B cell (primary cell): ENCODE data around the gene SEMA4F. TPM values are rescaled to one million over a fixed set of nuclear protein-coding genes. Genes with fewer than 3 reads are reported as not detected.

Experiments
- ATAC-seq: fragments of 200-7000 bp; cut with Tn5 transposase; one replicate; pipeline ENCODE4 v1.10.0; 2021; ENCODE audit warnings: low read depth, mild to moderate bottlenecking, moderate number of reproducible peaks, moderate library complexity
- CTCF ChIA-PET: fragments of 350-600 bp; sonication (Branson Sonifier 250); formaldehyde crosslinking; loops from one replicate; lab custom pipeline; 2021; ENCODE audit warnings: antibody characterized with exemption, inconsistent platforms; lab: Charles Lee
- POLR2A ChIA-PET: fragments of 350-600 bp; sonication (Branson Sonifier 250); formaldehyde crosslinking; loops from one replicate; lab custom pipeline; 2021; ENCODE audit warnings: antibody characterized with exemption; lab: Charles Lee
- DNase-seq: peaks from one replicate; pipeline ENCODE4 v3.0.0; 2013
- H2AFZ ChIP-seq: 2 replicates; pipeline ENCODE4 v1.6.1; 2012; ENCODE audit warnings: mild to moderate bottlenecking, low read depth, low read length; ENCODE audit not compliant: insufficient read depth, poor library complexity, severe bottlenecking
- H3K27ac ChIP-seq, 2 donors: 1 replicate in 1 of 2; 2 replicates in 1 of 2; pipeline ENCODE4 v1.5.1; 2012 to 2013; ENCODE audit warnings: low read length in 2 of 2, mild to moderate bottlenecking in 2 of 2, moderate library complexity in 1 of 2
- H3K27me3 ChIP-seq, 4 experiments: fragments of 200-600 bp in 1 of 4; sonication (generic) in 1 of 4; replicated peaks in 1 of 4; 1 replicate in 2 of 4; 2 replicates in 2 of 4; pipeline versions ENCODE4 v1.6.1 to v1.7.0; 2013 to 2016; ENCODE audit warnings: low read length in 3 of 4, mild to moderate bottlenecking in 2 of 4, mixed read lengths in 1 of 4, moderate library complexity in 1 of 4; ENCODE audit not compliant: insufficient read depth in 4 of 4, control insufficient read depth in 3 of 4; ENCODE audit errors: control extremely low read depth in 1 of 4
- H3K36me3 ChIP-seq, 2 experiments: replicated peaks in 1 of 2; 1 replicate in 1 of 2; 2 replicates in 1 of 2; pipeline versions ENCODE4 v1.6.1 to v1.7.1; 2013; ENCODE audit warnings: low read length in 1 of 2; ENCODE audit not compliant: insufficient read depth in 2 of 2, control insufficient read depth in 1 of 2; ENCODE audit errors: control extremely low read depth in 1 of 2, extremely low read depth in 1 of 2
- H3K4me1 ChIP-seq, 2 donors: fragments of 200-600 bp in 1 of 2; sonication (generic) in 1 of 2; 1 replicate in 1 of 2; 2 replicates in 1 of 2; pipeline versions ENCODE4 v1.5.1 to v1.6.1; 2013 to 2017; ENCODE audit warnings: low read length in 2 of 2; ENCODE audit not compliant: control insufficient read depth in 2 of 2, insufficient read depth in 2 of 2
- H3K4me2 ChIP-seq: replicated peaks from 2 replicates; pipeline ENCODE3; 2012; ENCODE audit warnings: mild to moderate bottlenecking, low read depth, low read length; ENCODE audit not compliant: poor library complexity, severe bottlenecking
- H3K4me3 ChIP-seq, 5 experiments: fragments of 200-600 bp in 1 of 5; sonication (generic) in 1 of 5; 1 replicate in 3 of 5; 2 replicates in 2 of 5; pipeline versions ENCODE4 v1.5.1 to v1.7.0; 2011 to 2016; ENCODE audit warnings: low read length in 4 of 5, mild to moderate bottlenecking in 4 of 5, low read depth in 2 of 5, control low read depth in 1 of 5, moderate library complexity in 1 of 5; ENCODE audit not compliant: insufficient read depth in 1 of 5; ENCODE audit errors: control extremely low read depth in 1 of 5, extremely low read depth in 1 of 5
- H3K79me2 ChIP-seq: fragments of 200-600 bp; sonication (generic); one replicate; pipeline ENCODE4 v1.6.0; 2016; ENCODE audit warnings: low read length; ENCODE audit not compliant: control insufficient read depth, insufficient read depth
- H3K9ac ChIP-seq: fragments of 200-600 bp; sonication (generic); 2 replicates; pipeline ENCODE4 v1.6.1; 2017; ENCODE audit warnings: mild to moderate bottlenecking, low read length, moderate library complexity
- H3K9me3 ChIP-seq, 3 donors: one replicate each; pipeline versions ENCODE4 v1.6.1 to v1.7.1; 2013; ENCODE audit warnings: low read length in 2 of 3; ENCODE audit not compliant: control insufficient read depth in 2 of 3, insufficient read depth in 1 of 3; ENCODE audit errors: control extremely low read depth in 1 of 3
- H4K20me1 ChIP-seq: 2 replicates; pipeline ENCODE4 v1.6.0; 2012; ENCODE audit warnings: mild to moderate bottlenecking, low read length; ENCODE audit not compliant: insufficient read depth, control insufficient read depth, poor library complexity, severe bottlenecking
- H3K27ac Mint-ChIP-seq: one replicate; pipeline ENCODE4 v1.8.0; 2021; ENCODE audit warnings: mixed read lengths
- H3K27me3 Mint-ChIP-seq: one replicate; pipeline ENCODE4 v1.8.0; 2021; ENCODE audit warnings: mixed read lengths
- H3K4me1 Mint-ChIP-seq: one replicate; pipeline ENCODE4 v1.8.0; 2021; ENCODE audit warnings: mixed read lengths
- H3K4me3 Mint-ChIP-seq: one replicate; pipeline ENCODE4 v1.8.0; 2021; ENCODE audit warnings: mixed read lengths
- H3K9me3 Mint-ChIP-seq: one replicate; pipeline ENCODE4 v1.8.0; 2022; ENCODE audit warnings: mixed read lengths; ENCODE audit not compliant: insufficient read depth
- EZH2 ChIP-seq: IDR thresholded peaks from 2 replicates; pipeline ENCODE4 v1.6.1; 2012; ENCODE audit warnings: borderline replicate concordance, low read depth, mild to moderate bottlenecking, moderate library complexity, low read length; ENCODE audit not compliant: insufficient read depth, poor library complexity, severe bottlenecking
- WGBS: methylation state at CpG from one replicate; pipeline ENCODE4 v1.1.5; 2013; ENCODE audit warnings: missing lambda C conversion rate; ENCODE audit not compliant: insufficient coverage; 5-methylcytosine and 5-hydroxymethylcytosine counted together
- intact Hi-C: fragments of 100-400 bp; cut with micrococcal nuclease; formaldehyde crosslinking; loops from one replicate; pipeline ENCODE4 v1.10.0; 2022
- polyA plus RNA-seq: library from polyadenylated mRNA; depleted of rRNA; stranded (reverse); fragments of >200 nt; gene quantifications from 2 replicates; pipeline ENCODE4 v1.2.3, GENCODE V29; 2012
- total RNA-seq, 2 donors: library from RNA; stranded (reverse); fragments of 120-200 nt in 1 of 2; gene quantifications; 1 replicate in 1 of 2; 2 replicates in 1 of 2; pipeline versions ENCODE4 v1.2.3 to v1.2.4, GENCODE V29; 2013 to 2022
- TF ChIP-seq, protein P1 (sequence below): fragments of 200-600 bp; IDR thresholded peaks from one replicate; pipeline ENCODE4 v1.8.0; 2022; ENCODE audit warnings: antibody characterized with exemption, mild to moderate bottlenecking

Gene SEMA4F
- total and polyA plus RNA-seq, 2 donors (not counting 1 experiment from before 2014, with no cell fraction given), result 5.4 to 19.3 TPM

DNA sequence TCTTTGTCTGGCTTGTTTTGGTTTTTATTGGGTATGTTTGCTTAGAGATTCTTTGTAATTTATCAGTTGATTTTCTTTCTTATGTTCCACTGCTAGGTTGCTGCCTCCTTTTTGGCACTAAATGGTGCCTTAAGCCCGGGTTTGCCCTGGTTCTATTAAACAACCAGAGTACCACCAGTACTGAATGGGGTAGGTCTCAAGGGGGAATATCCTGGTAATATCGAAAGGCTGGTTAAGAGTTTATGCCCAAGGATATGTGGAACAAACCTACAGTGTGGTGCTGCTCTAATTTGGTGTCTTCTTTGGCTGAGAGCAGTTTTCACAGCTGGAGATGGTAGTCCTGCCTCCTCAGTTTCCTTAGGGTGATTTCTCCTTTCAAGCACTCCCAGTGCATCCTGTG lies 76.5 kb downstream of the SEMA4F start:
- Mint-ChIP-seq H3K27ac (no peak overlapping the region), H3K4me3 (no peak overlapping the region), H3K4me1 (no peaks in the 10 kb centered on the region), H3K27me3 (peaks cover 49% of the 10 kb centered on the region), H3K9me3 (no peaks in the 10 kb centered on the region)
- H3K27me3 ChIP-seq, result peaks cover 0 to 12% (median 4%) of the 10 kb centered on the region in 4 experiments
- H4K20me1 ChIP-seq, result no peaks in the 10 kb centered on the region
- peaks cover 0 to 10% (median 1%) of the 10 kb centered on the region in 3 donors for H3K9me3 ChIP-seq
- H3K36me3 ChIP-seq, result no peaks in the 10 kb centered on the region
- ChIA-PET POLR2A (no interaction called here), CTCF (interaction anchor here (2.1 kb wide), 1 partner anchor 15 kb away, joined by 10 read pairs; no protein-coding TSS in a partner anchor)
- no peak overlapping the region for H2AFZ ChIP-seq
- H3K27ac ChIP-seq, result no peak overlapping the region
- ATAC-seq (no peak), DNase-seq (no peak)
- H3K79me2 ChIP-seq, result no peaks in the 10 kb centered on the region
- H3K4me1 ChIP-seq, result no peaks in the 10 kb centered on the region
- H3K9ac ChIP-seq, result no peak overlapping the region
- intact Hi-C loops, result no loop called here
- no peak for TF ChIP-seq EZH2
- TF ChIP-seq, protein P1, sequence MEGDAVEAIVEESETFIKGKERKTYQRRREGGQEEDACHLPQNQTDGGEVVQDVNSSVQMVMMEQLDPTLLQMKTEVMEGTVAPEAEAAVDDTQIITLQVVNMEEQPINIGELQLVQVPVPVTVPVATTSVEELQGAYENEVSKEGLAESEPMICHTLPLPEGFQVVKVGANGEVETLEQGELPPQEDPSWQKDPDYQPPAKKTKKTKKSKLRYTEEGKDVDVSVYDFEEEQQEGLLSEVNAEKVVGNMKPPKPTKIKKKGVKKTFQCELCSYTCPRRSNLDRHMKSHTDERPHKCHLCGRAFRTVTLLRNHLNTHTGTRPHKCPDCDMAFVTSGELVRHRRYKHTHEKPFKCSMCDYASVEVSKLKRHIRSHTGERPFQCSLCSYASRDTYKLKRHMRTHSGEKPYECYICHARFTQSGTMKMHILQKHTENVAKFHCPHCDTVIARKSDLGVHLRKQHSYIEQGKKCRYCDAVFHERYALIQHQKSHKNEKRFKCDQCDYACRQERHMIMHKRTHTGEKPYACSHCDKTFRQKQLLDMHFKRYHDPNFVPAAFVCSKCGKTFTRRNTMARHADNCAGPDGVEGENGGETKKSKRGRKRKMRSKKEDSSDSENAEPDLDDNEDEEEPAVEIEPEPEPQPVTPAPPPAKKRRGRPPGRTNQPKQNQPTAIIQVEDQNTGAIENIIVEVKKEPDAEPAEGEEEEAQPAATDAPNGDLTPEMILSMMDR, result no peak
- H3K4me2 ChIP-seq, result no peak overlapping the region
- no peak overlapping the region for H3K4me3 ChIP-seq
- WGBS, result 82% methylated on average over 2 of the region's 2 CpGs

Other genes starting within 250 kb of the SEMA4F start
- 8.6 and 9.1 TPM in 2 replicates for gene C2orf81, start 232.6 kb upstream of the SEMA4F start, total RNA-seq
- 2.5 and 5.4 TPM in 2 replicates for gene C2orf81, start 232.6 kb upstream of the SEMA4F start, polyA plus RNA-seq
- 39.0 and 42.2 TPM in 2 replicates for gene WDR54, start 232.5 kb upstream of the SEMA4F start, total RNA-seq
- gene WDR54, start 232.5 kb upstream of the SEMA4F start, polyA plus RNA-seq, result 36.5 and 52.8 TPM in 2 replicates
- 10.5 and 12.2 TPM in 2 replicates for gene RTKN, start 212.3 kb upstream of the SEMA4F start, total RNA-seq
- 5.1 TPM in 2 replicates for gene RTKN, start 212.3 kb upstream of the SEMA4F start, polyA plus RNA-seq
- 77.5 and 78.6 TPM in 2 replicates for gene INO80B, start 199.2 kb upstream of the SEMA4F start, total RNA-seq
- 30.4 and 38.3 TPM in 2 replicates for gene INO80B, start 199.2 kb upstream of the SEMA4F start, polyA plus RNA-seq
- gene WBP1, start 195.8 kb upstream of the SEMA4F start, total RNA-seq, result 91.5 and 98.4 TPM in 2 replicates
- gene WBP1, start 195.8 kb upstream of the SEMA4F start, polyA plus RNA-seq, result 159 and 207 TPM in 2 replicates
- gene MOGS, start 188.9 kb upstream of the SEMA4F start, total RNA-seq, result 87.8 and 88.2 TPM in 2 replicates
- 61.6 and 103 TPM in 2 replicates for gene MOGS, start 188.9 kb upstream of the SEMA4F start, polyA plus RNA-seq
- gene MRPL53, start 181.6 kb upstream of the SEMA4F start, total RNA-seq, result 61.5 and 70.0 TPM in 2 replicates
- 32.9 and 59.3 TPM in 2 replicates for gene MRPL53, start 181.6 kb upstream of the SEMA4F start, polyA plus RNA-seq
- 61.6 and 69.3 TPM in 2 replicates for gene CCDC142, start 171.2 kb upstream of the SEMA4F start, total RNA-seq
- 12.4 and 13.0 TPM in 2 replicates for gene CCDC142, start 171.2 kb upstream of the SEMA4F start, polyA plus RNA-seq
- gene TTC31, start 171.2 kb upstream of the SEMA4F start, total RNA-seq, result 69.4 and 72.3 TPM in 2 replicates
- gene TTC31, start 171.2 kb upstream of the SEMA4F start, polyA plus RNA-seq, result 50.3 and 68.5 TPM in 2 replicates
- gene LBX2, start 154.6 kb upstream of the SEMA4F start, total RNA-seq, result 0.97 and 2.0 TPM in 2 replicates
- 1.1 TPM in 1 of 2 replicates, not detected in the other for gene LBX2, start 154.6 kb upstream of the SEMA4F start, polyA plus RNA-seq
- gene PCGF1, start 146.6 kb upstream of the SEMA4F start, total RNA-seq, result 34.3 and 40.1 TPM in 2 replicates
- gene PCGF1, start 146.6 kb upstream of the SEMA4F start, polyA plus RNA-seq, result 21.9 and 30.0 TPM in 2 replicates
- gene TLX2, start 139.8 kb upstream of the SEMA4F start, total RNA-seq, result 0.19 TPM in 1 of 2 replicates, not detected in the other
- 0.06 TPM in 1 of 2 replicates, not detected in the other for gene TLX2, start 139.8 kb upstream of the SEMA4F start, polyA plus RNA-seq
- gene DQX1, start 128.0 kb upstream of the SEMA4F start, total RNA-seq, result 0.57 and 0.87 TPM in 2 replicates
- 0.46 and 1.1 TPM in 2 replicates for gene DQX1, start 128.0 kb upstream of the SEMA4F start, polyA plus RNA-seq
- gene AUP1, start 124.5 kb upstream of the SEMA4F start, total RNA-seq, result 190 and 201 TPM in 2 replicates
- gene AUP1, start 124.5 kb upstream of the SEMA4F start, polyA plus RNA-seq, result 525 and 574 TPM in 2 replicates
- 52.2 and 52.8 TPM in 2 replicates for gene HTRA2, start 124.3 kb upstream of the SEMA4F start, total RNA-seq
- 111 and 112 TPM in 2 replicates for gene HTRA2, start 124.3 kb upstream of the SEMA4F start, polyA plus RNA-seq
- gene LOXL3, start 100.3 kb upstream of the SEMA4F start, total RNA-seq, result 0.66 and 1.2 TPM in 2 replicates
- gene LOXL3, start 100.3 kb upstream of the SEMA4F start, polyA plus RNA-seq, result 0.97 and 1.2 TPM in 2 replicates
- gene DOK1, start 99.5 kb upstream of the SEMA4F start, total RNA-seq, result 41.4 and 46.5 TPM in 2 replicates
- gene DOK1, start 99.5 kb upstream of the SEMA4F start, polyA plus RNA-seq, result 23.1 and 29.1 TPM in 2 replicates
- gene M1AP, start 5.9 kb upstream of the SEMA4F start, total RNA-seq, result not detected in 2 replicates
- gene M1AP, start 5.9 kb upstream of the SEMA4F start, polyA plus RNA-seq, result 0.15 TPM in 1 of 2 replicates, not detected in the other
- 5.0 and 5.7 TPM in 2 replicates for gene HK2, start 179.9 kb downstream of the SEMA4F start, total RNA-seq
- 5.7 and 13.0 TPM in 2 replicates for gene HK2, start 179.9 kb downstream of the SEMA4F start, polyA plus RNA-seq